HG03378 (cell line): ENCODE results near the gene C2orf15.
"Not testable (repeated sequence)": the region's sequence is repeated elsewhere in the genome, so short reads cannot be mapped to it uniquely, and the experiment has no call there.

ENCODE experiments used
- ATAC-seq: cut with Tn5 transposase; IDR thresholded peaks from one replicate; pipeline ENCODE4 v1.9.1; 2021; ENCODE audit warnings: mild to moderate bottlenecking, moderate library complexity; ENCODE audit not compliant: unreplicated experiment

C2orf15 gene

DNA sequence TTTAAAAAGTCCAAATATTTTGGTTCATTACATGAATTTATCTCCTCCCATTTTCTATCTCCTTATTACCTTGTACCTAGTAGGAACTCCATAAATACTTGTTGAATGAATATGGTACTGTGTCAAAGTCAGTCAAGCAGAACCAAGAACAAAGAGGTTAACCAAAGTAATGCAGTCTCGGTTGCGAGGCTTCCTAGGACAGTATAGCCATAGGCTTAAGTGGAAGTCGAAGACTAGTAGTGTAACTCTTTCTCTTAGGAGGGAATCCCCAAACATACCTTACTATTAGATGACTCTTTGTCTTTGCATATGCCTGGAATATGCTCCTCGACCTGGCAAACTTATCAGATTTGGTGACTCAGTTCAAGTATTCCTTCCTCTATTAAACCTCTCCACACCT is 18.1 kb downstream of the C2orf15 start:
- ATAC-seq: no peak

- ATAC-seq: no peak
Observed at GRCh38 chr2:99166218-99166617, 24.7 kb downstream of the C2orf15 start.

GRCh38 chr2:99169534-99169933 is 28.0 kb downstream of the C2orf15 start:
- ATAC-seq: no peak

DNA sequence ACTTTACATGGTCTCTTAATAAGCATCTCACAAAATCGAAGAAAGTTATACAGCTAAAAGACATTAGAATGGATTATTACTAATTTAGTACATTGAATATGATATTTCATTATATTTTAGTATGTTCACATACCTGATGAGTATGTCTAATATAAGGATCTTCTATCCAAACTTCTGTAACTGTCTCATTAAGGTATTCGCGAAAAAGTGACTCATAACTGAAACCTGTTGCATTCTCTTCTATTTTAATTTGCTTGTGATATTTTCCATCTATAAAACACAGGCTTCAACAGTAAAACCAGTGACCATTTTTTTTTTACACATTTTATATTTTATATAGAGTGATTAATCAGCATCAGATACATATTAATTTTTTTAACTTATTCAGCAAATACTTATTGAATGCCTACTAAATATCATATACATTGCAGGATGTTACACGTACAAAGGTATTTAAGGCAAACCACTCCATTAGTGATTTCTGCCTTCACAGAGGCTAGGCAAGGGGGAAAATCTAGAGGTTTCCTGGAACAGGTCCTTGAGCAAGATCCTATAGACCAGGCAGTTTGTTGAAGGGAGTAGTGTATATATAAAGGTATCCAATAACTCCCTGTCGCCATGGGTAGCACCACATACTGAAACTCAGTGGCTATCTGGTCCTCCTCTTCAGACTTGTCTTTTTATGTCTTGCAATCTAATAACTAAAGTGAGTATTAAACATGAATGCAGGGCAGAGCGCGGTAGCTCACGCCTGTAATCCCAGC is 30.1 kb downstream of the C2orf15 start:
- no peak for ATAC-seq

- peak; percentile 91 for ATAC-seq
Observed at GRCh38 chr2:99180755-99181623, 39.5 kb downstream of the C2orf15 start, which contains the start of the genes MITD1 and MRPL30. Gene MITD1, minus strand, starts transcription at chr2:99181058. Its CDS starts 77 bp downstream, at chr2:99180981. Gene MRPL30, plus strand, starts transcription at chr2:99181184. Its CDS starts 5,020 bp downstream, at chr2:99186204.

GRCh38 chr2:99181624-99182000 is 40.1 kb downstream of the C2orf15 start:
- no peak for ATAC-seq

GRCh38 chr2:99183025-99183424 is 41.5 kb downstream of the C2orf15 start:
- no peak for ATAC-seq

DNA sequence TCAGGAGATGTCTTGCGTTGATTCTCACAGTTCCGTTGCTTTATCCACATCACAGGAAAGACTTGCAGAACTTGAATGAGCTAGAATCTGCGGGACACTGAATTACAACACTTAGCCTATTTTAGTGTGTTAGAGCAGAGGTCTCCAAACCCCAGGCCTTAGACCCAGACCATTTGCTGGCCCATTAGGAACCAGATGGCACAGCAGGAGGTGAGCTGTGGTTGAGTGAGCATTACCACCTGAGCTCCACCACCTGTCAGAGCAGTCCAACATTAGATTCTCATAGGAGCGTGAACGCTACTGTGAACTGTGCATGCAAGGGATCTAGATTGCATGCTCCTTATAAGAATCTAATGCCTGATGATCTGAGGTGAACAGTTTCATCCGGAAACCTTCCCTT is 43.3 kb downstream of the C2orf15 start:
- ATAC-seq: no peak

DNA sequence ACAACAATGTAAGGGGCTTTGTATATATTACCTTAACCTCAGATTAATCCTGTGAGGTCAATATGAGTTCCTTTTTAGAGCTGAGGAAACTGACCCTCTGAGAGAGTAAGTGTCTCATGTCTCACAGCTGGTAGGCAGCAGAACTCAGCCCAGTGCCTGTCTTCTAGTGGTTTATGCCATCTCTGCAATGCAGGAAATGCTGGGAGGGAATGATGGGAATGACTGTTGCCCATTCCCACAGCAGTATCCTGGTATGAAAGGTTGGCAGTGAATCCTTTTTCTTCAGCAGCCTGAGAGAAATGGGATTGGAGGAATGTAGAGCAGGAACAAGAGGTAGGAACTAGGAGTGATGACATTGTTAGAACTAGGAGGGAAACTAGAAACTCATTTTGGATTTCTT is 45.5 kb downstream of the C2orf15 start:
- no peak for ATAC-seq

DNA sequence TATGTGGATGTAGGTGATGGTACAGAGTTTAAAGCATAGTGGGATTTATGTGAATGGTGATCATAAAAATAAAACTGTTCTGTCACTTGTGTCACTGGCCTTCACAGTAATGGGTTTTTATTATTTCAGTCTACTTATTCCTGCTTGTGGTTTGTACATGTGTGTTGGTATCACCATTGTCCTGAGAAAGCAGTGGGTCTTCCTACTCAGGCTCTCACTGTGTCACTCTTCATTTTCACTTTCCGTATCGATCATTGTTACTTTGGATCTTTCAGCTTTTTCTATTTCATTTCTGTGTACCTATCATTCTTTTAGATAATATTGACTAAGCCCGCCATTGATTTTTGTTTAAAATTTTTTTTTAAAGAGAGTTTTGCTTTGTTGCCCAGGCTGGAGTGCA is 46.9 kb downstream of the C2orf15 start:
- ATAC-seq: no peak

DNA sequence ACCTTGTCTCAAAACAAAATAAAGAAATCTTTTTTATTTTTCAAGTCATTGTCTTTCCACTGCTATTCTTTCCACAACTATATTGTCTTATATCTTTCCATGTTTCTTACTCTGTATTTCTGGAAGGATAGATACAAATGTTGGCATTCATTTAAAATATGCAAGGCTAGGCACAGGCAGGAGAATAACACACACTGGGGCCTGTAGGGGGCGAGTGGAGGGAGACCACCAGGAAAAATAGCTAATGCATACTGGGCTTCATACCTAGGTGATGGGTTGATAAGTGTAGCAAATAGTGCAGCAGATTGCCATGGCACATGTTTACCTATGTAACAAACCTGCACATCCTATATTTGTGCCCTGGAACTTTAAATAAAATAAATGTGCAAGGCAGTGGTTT is 49.0 kb downstream of the C2orf15 start:
- ATAC-seq: no peak

- ATAC-seq: not testable (repeated sequence)
Observed at GRCh38 chr2:99192364-99192763, 50.9 kb downstream of the C2orf15 start.

DNA sequence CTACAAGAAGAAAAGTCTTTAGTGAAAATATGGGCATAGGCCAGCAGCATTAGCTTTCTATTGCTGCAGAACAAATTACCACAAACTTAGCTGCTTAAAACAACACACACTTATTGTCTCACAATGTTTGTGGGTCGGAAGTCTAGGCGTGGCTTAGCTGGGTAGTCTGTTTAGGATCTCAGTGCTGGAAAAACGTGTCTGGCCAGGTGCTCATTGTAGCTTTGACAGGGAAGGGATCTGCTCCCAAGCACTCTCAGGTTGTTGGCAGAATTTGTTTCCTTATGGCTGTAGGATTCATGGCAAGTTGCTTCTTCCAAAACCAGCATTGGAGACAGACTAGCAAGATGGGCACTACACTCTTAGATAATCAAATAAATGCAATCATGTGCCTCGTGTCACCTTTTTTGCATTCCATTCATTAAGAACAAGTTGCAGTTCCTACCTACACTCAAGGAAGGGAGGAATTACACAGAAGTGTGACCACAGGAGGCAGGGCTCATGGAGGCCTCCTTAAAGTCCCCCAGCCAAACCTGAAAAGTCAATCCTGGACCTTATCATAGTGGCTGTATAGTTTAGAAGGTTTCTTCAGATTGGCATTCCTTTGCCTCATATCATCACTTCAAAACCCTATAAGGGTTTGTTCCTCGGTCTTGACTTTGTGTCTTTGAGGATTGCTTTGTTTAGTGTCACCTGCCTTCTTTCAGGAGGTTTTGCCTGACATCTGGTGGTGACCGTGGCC is 56.8 kb downstream of the C2orf15 start:
- ATAC-seq: no peak

GRCh38 chr2:99200076-99200800 is 58.7 kb downstream of the C2orf15 start:
- no peak for ATAC-seq
